ENCODE data around the gene FAM210A.

FAM210A gene

DNA sequence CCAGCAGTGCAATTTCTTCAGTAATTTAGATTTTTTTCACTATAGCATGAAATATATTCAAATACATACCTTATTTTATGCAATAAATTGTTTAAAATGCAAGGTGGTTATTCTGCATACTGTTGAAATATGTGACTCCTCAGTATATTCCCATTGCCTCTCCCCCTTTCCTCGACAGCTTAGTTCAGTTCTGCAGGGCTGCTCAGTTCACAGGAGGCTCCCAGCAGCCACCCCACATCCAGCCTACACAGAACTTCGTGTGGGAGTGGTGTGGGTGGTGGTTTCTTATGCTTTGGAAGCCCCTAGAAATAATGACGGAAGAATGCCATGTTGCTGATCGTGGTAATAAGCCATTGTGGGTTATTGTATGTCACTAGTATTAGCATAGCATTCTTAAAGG lies 79.7 kb downstream of the FAM210A start:
- no peak for DNase-seq (ENCODE audit: low read depth)

DNA sequence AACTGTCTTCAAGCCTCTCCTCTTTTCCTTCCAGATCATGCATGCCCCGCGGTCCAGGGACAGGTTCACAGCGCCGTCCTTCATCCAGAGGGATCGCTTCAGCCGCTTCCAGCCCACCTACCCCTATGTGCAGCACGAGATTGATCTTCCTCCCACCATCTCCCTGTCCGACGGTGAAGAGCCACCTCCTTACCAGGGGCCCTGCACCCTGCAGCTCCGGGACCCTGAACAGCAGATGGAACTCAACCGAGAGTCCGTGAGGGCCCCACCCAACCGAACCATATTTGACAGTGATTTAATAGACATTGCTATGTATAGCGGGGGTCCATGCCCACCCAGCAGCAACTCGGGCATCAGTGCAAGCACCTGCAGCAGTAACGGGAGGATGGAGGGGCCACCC lies 81.3 kb downstream of the FAM210A start:
- no peak for DNase-seq (ENCODE audit: low read depth)

DNA sequence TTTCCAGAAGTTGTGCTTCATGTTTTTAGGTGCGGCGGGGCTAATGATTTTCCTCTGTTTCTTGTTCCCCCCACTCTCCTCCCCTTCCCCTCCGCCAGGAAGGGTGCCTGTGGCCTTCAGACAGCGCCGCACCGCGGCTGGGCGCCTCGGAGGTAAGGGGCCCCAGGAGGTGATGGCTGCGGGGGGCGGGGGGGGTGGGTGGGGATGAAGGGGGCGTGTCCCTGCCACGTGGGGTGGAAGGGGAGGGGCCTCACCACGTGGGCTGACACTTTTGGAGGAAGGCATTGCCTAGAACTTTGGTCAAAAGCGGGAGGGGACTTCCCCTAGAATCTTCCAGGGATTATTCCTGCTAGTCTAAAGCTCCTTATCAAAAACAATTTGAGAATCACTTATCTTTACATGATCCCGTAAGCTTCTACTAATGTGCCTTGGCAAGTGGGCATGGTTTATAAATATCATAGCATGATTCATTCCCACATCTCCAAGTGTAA lies 83.1 kb downstream of the FAM210A start:
- DNase-seq (ENCODE audit: low read depth): no peak

DNA sequence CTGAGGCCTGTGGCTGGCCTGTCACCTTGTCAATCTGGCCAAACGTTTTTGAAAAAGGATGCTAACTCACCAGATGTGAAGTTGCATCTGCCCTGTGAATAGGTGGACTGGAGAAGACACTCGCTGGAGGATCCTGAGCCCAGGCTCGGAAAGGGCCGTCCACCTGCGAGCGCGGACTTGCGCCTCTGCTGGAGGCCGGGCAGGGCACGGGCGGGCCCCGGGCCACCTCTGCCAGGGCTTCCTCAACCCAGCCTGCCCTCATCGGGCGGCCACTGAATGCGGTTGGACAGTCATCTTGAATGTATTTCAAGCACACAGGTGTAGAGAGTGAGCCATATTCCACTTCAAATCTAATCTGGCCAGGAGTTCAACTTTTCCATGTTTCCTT lies 83.9 kb downstream of the FAM210A start:
- no peak for DNase-seq (ENCODE audit: low read depth)

DNA sequence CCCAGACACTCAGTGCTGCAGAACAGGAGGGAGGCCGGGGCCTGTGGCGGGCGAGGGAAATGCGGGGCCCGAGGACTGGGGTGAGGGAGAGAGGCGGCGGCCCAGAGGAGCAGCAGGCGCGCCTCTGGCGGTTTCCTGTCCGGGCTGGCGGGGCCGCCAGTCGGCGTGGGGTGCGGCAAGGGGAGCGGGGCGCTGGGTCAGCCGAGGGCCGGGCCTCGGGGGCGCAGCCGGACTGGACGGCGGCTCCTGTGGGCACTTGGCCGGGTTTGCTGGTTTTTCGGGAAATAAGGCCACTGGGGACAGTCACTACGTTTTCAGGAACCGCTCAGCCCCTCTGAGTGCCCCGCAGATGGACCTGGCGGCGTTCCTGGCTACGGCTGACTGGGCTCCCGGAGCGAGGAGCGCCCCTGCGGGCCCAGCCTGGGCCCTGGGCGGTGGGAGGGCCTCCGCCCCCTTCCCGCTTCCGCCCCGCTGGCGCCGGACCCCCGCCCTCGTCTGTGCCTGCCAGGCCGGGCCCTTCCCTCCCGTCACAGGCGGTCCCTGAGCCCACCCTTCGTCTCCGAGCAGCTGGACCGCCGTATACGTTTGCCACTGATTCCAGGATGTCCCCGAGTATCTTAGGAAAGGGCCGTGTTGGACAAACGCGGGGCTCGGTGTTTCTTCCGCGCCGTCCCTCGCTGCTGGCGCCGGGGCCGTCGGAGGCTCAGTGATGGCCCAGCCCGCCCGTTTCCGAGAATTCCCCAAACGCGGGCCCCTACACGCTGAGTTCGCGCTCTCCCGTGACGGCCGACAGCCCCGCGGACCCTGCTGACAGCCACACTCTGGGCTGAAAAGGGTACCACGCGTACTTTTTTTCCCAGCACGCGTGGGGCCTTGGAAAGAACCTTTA lies 84.6 kb downstream of the FAM210A start:
- no peak for DNase-seq (ENCODE audit: low read depth)

DNA sequence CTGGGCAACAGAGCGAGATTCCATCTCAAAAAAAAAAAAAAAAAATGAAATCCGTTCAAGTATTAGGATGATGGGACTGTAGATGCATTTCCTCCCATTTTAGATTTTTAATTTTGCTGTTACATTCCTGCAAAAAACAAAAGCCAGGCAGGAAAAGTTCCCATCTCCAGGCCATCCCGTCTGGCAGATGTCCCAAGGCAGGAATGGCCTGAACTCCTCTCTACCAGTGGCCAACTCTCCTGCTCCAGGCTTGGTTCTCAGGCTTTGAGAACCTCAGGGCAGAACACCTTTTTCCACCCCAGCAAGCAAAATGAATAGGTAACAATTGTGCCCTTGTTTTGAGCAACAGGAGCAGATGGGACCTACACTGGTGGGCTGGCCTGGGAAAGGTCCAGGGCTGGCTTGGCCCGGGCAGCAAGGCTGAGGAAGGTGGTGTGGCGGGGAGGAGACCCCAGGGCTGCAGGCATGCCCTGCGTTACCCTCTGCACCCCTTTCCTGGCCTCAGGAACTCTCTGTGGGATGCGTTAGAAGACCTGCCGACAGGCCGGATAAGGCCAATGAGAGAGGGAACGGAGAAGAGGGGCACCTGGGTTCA lies 86.0 kb downstream of the FAM210A start:
- DNase-seq (ENCODE audit: low read depth): no peak

DNA sequence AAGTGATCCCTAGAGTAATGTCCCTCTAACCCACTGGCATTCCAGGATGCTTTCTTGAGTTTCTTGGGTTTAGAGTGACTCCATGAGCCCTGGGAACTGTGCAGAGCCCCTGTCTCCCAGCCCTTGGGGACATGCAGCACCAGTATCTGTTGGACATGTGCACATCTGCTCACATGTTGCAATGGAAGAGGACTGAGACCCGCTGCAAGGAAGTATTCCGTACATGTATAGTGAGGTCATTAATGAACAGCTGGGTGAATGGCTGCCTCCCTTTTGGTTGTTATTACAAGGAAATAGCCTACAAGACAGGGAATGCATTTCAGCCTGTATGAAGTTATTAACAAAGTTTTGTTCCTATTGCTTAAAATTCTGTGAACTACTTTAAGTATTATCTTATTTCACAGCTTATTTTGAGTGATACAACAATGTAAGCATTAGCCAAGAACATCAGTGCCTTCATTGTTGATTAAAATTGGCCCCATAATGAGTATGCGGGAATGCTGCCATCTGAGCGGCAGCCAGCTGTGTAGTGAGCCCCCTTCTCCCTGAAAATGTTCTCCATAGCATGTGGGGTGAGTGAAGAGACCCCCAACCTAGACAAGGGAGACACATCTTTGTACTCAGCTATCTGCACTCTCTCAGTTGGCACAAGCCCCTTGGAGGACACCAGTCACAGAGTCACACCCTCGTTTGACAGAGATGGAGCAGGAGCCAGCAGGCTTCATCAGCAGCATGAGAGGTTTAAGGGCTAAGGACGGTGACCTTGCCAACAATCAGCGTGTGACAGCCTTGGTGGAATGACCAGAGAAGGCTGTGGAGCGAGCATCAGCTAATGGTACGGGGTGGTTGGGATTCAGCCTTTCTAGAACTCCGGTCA lies 87.4 kb downstream of the FAM210A start:
- no peak for DNase-seq (ENCODE audit: low read depth)

DNA sequence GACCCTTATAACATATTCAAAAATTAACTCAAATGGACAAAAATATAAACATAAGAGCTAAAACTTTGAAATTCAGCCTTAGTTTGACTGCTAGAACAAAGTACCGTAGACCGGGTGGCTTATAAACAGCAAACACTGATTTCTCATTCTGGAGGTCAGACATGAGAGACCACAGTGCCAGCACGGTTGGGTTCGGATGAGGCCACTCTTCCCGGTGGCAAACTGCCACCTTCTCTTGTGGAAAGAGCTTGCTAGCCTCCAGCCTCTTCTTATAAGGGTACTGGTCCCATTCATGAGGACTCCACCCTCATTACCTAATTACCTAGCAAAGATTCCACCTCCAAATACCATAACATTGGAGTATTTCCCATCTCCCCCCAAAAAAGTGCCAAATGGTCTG lies 91.3 kb downstream of the FAM210A start:
- DNase-seq (ENCODE audit: low read depth): no peak

DNA sequence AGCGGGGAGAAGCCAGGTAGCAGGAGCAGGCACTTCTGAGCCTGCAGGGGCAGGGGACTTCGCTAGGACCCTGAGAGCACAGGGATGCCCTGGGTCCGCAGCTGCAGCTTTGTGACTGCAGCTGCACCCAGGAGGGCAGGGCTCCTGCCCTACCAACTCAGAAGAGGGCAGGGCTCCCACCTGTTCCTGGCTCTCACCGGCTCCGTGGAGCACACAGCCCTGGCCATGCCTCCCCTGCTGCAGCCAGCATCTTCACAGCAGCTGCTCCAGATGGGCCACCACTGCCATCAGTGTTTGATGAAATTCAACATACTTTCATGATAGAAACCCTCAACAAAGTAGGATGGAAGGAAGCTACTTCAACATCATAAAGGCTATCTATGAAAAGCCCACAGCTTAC lies 92.7 kb downstream of the FAM210A start:
- no peak for DNase-seq (ENCODE audit: low read depth)

DNA sequence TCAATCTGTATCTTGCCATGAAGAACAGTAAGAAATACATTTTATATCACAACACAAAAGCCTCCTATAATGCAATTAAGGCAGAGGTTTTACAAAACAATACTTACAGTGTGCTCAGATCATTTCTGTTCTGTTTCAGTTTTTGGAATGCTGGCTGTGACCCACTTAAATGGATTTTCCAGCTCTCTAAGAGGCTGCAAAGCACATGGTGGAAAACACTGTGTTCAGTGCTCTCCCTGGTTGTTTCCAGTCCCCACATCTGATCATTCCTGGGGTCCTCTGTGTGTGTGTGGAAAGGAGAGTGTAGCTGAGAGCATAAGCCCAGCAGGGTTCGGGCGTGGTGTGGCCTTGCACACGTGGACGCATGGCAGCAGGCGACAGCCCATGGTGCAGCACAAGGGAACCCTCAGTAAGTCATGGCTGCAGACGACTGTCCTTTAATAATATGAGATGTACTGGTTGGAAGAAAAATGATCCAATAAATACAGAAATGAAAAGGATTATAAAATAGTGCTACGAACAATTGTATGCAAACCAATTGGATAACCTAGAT lies 95.6 kb downstream of the FAM210A start:
- no peak for DNase-seq (ENCODE audit: low read depth)

DNA sequence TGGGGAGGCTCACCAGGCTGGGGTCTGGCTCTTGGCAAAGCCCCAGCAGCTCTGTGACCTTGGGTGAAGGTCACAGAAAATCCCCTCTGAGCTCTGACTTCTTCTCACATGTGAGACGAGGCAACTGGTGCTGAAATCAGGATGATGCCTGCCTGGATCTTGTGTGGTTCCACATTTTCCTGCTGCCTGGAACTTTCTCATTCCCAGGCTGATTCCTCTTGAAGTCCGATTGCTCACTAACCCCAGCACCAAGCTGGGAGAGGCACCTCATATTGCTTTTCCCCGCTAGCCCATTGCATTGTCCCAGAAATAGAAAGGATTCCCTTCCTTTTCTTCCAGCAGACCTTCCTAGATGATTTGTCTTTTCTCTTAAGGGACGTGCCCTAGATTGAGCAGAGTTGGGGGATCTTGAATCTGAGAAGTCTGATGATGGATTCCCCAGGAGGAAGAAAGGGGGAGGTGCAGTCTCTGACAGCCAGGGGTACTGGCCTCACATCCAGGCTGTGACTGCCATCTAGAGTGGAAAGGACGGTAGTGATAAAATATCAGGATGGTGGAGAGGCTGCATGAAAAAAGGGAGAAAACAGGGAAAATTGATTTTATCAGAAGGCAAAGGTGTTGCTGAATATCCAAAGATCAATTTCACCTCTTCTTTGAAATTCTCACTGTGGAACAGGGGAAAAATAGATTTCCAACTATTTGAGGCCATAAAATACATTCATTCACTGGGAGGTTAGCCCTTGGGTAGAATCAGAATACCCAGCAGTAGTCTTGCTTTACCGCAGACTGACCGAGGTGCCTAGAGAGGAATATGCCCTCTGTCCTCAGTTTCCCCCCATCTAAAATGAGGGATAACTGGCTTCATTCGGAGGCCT lies 96.3 kb downstream of the FAM210A start:
- peak; percentile 38 for DNase-seq (ENCODE audit: low read depth)

DNA sequence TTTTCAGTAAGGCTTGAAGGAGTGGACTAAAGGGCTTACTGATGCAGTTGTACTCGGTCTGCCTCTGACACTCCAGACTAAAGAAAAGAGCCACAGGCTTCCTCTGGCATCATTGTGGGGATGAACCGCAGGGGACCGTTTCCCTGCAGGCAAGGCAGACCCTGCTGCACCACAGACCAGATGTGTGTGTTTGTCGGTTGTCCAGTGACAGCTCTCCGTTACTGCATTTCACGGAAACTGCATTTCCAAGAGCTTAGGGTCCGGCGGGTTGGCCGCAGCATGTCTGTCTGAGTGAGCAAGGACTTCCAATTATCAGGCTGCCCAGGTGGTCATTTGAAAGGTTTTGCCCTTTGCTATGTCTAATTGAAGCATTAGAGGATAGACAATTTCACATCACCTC lies 98.1 kb downstream of the FAM210A start:
- DNase-seq (ENCODE audit: low read depth): no peak

DNA sequence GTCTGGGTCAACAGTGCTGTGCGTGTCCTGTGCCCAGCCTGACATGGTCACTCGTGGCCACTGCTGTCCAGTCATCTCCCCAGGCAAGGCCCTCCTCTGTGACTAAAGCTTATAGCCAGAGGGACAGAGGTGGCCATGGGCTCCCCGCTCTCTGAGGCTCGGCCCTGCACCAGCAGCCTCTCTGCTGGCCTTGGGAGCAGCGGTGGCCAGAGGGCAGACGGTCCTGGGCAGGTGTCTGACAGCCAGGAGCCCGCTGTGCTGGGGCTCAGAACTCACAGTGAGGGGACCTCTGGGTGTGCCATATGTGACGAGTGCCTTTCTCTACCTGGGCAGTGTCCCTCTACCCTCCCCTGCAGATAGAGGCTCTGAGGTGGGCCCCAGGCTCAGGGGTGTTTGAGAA lies 98.7 kb downstream of the FAM210A start:
- no peak for DNase-seq (ENCODE audit: low read depth)

DNA sequence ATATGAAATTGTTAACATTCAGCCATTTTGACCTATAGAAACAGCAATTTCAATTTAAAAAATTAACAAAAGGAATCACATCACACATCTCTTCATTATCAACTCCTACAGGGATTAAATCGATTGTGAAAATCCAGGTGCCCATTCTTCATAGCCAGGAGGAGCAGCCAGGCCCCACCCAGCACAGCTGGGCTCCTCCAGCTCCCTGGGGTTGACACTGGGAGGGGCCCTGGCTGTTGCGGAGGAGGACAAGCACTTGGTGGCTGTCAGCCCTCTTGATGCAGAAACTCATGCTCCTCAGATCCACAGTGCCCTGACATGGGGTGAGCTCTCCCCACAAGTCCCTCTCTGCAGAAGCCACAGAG lies 99.8 kb downstream of the FAM210A start:
- no peak for DNase-seq (ENCODE audit: low read depth)

DNA sequence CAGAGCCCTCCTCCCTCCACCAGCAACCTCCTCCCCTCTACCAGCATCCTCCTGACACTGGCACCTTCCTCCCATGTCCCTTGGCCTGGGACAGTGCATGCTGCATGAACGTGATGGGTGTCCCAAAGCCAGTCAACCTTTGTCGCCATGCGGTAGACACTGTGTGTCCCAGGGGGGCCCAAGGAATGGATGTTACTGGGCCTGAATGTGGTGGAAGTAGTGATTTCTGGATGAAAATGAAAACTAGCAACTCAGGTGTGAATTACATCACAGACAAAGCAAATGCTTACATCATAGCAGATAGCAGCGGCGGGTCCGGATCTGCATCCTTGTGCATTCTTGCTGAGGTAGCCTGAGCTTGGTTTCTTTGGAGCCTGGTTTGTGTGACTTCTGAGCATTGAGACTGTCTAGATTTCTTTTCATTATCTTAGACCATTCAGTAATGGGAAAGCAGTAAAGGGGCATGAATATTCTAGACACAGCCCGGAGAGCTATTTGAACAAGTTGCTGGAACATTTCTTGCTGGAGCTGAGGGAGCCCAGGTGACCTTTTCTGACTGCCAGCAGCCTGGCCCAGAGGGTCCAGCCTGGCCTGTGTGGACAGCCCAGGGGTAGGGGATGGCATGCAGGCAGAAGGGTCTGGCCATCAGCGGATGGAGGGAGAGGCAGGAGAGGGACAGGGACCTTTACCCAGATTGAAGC lies 100.4 kb downstream of the FAM210A start:
- DNase-seq (ENCODE audit: low read depth): no peak

DNA sequence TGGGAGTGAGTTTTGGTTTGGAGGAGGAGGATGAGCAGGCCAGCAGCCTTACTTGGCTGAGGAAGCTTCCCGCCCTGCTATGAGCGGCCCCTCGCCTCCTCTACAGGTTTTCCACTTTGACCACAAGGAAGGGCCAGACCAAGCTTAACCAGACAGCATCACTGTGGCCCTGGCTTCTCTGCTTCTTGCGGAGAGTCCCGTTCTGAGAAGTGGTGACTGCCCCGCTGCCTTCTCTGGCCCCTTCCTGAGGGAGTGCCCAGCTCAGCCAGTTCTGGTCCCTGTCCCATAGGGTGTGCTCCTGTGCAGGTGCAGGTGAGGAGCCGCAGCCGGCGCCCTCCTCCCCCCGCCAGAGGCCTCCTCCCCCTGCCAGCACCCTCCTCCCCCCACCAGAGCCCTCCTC lies 101.0 kb downstream of the FAM210A start:
- DNase-seq (ENCODE audit: low read depth): no peak

DNA sequence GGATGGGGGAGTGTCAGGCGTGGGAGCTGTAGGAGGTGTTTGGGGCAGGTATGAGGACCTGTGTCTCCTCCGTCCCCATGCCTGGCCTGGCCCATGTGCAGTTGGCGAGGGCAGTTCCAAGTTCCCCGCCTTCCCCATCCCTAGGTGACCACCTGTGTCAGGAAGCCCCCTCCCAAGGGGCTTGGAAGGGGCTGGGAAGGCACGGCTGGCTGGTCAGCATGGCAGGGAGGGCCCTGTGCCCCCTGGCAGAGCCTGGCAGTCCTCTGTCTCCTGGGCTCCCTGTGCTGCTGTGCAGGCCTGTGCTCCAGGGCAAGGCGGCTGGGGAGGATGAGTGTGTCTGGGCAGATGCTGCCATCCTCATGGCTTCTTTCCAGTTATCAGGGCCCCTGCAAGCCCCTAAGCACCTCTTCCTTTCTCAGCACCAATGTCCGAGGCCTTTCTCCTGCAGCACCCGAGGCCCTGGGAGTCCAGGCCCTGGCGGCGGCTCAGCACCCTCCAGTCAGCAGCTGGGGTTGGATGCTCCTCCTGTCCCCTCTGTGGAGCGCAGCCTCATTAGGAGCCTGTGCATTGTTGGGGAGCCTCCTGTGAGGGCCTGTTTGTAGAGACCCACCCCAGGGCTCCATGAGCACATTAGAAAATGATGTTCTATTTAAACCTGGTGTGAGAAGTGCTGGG lies 101.7 kb downstream of the FAM210A start:
- no peak for DNase-seq (ENCODE audit: low read depth)

DNA sequence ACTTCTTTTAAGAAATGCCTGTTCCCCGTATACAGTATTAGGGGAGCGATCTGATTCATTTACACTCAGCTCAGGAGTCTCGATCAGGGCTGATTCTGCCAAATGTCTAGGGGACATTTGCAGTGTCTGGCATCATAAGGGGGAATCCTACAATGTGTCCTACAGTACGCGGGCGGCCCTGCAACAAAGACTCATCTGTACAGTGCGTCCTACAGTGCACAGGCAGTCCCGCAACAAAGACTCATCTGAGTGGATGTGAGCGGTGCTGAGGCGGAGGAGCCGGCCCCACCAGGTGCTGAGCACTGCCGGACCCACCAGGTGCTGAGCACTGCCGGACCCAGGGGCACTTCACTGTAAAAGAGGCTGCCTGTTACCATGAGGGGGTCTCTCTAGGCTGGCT lies 102.5 kb downstream of the FAM210A start:
- no peak for DNase-seq (ENCODE audit: low read depth)

DNA sequence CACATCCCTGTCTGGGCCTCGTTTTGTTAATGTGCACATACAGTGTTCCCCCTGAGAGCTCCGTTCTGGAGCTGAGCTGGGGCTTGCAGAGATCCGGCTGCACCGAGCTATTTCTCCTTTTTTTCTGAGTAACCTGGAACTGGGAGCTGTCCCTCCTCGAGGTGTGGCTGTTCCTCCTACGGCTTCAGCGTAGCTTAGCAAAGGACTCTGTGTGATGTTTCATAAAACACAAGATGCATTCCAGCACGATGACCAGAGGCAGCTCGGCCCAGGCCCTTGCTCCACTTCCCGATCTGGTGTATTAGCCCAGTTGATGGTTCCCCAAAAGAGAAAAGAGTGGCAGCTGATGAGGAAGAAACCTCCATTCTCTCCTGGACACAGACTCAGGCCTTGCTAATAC lies 103.0 kb downstream of the FAM210A start:
- DNase-seq (ENCODE audit: low read depth): no peak

DNA sequence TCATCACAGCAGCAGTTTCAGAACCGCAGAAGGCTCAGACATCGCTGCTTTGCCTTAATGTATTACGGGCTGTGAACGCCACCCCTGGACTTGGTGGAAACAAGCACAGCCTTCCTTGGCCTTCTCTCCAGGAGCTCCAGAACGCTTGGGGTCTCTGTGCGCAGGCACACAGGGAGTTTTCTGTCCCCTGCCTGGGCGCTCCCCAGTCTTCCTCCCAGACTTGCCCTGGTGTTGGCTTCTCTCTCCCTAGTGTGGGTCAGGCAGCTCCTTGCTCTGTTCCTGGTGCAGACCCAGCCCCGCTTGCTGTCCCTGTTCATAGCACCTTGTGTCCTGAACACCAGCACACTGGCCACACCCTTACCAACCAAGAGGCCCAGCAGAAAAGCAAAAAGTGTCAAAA lies 103.6 kb downstream of the FAM210A start:
- DNase-seq (ENCODE audit: low read depth): no peak

All from activated T-cell treated with anti-CD3 and anti-CD28 coated beads for 24 hours (primary cell).